CD1c-positive myeloid dendritic cell (primary cell): Measurements from ENCODE around the gene ATP8B3.

Experiments
- DNase-seq: peaks from one replicate; pipeline ENCODE4 v3.0.0-alpha.2; 2016; ENCODE audit errors: extremely low spot score

Gene ATP8B3

DNA sequence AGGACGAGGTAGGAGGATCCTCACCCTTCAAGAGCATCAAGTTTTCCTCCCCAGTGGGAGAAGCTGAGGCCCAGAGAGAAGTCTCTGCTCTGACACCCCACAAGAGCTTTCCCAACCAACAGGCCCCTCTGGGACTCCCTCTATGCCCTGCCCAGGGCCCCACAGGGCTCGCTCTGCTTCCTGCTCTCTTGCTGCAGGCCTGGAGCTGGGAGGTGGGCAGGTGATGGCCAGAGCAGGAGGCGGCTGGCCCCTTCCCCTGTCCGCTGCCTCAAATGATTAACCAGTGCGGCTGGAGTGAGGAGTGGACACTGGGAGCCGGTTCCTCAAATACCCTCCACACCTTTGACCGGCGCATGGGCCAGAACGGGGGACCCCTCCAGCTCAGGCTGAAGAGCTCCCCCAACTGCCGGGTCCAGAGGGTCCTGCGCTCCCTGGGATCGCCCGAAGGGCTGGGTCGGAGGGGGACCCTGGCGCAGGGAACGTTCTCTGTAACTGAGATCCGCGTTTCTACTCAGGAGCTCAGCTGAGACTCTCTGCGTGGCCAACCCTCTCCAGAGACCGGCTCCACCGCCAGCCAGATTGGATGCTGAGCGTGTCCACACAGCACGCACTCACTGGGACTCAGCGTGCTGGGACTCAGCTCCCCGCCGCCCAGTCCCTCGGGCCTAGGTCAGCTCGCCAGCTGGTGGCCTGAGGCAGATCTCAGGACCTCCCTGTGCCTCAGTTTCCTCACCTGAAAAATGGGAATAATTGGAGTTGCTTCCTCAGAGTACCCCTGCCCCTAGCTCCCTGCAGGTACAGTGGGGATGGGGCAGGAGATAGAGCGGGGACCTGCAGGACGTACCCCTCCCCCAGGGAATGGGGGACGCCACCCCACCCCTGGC is 65.4 kb downstream of the ATP8B3 start:
- no peak for DNase-seq

DNA sequence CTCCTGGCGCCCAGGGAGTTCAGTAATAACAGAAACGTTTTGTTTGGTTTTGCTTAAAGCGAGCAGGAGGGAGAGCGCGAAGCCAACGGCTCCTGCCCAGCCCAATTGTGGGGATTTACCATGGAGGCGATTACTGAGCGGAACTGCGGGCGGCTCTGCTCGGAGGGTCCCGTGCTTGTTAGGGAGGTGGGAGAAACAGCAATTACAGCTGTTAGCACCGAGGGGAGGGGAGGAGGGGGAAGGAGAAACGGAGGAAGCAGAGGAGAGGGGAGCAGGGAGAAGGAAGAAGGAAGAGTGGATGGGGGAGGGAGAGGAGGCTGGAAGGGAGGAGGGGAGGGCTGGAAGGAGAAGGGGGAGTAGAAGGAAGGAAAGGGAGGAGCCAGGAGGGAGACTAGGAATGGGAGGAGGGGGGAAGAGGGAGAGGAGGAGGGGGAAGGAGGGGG is 66.5 kb downstream of the ATP8B3 start:
- no peak for DNase-seq

DNA sequence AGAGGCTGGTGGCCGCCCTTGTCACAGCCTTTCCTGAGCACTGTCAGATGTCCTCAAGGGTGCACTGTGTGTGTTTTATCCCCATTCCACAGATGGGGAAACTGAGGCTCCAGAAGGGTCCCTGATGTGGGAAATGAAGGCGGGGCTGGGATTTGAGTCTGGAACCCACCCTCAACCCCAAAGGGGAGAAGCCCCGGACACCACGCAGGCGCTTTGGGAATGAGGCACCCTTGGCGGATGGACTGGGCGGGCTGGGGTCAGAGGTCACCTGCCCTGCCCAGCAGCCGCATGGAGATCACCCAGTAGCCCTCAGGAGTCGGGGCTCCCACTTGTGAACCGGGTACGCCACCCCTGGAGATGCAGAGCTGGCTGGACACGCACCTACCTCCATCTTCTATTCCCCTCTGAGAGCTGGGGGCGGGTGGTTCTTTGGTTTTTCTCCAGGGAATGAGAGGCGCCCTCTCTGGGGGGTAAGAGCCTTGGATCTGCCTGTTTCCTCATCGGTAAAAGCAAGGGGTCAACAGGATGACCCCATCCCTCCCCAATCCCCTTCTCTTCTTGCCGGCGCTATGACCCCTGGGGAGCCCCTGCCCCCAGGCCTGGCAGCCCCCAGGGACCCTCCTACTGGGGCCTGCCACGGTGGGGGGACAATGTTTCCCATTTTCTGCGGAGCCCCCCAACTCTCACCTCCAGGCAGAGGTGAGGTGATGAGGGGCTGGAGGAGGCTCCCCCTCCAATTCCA is 67.1 kb downstream of the ATP8B3 start:
- no peak for DNase-seq

DNA sequence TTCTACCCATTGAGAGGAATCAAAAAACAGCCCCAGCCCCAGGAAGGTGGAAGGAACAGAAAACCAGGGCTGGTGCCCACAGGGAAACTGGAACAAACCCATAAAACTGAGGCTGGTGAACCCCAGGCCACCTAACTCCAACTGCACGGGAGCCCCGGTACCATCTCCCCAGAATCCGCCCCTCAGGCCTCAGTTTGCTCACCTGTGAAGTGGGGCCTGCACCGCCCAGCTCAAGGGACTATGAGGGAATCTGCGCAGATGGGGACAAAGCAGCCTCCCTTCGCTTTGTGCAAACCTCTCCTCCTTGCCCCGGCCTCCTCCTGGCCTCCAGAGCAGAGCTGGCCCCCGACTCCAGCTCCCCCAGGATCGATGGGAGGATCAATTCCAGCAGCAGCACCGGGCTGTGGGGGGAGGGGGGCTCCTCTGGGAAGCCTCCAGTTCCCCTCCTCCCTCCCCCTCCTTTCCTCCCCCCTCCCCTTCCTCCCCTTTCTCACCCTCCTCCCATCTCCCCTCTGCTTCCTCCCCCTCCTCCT is 67.9 kb downstream of the ATP8B3 start:
- DNase-seq, result no peak

DNA sequence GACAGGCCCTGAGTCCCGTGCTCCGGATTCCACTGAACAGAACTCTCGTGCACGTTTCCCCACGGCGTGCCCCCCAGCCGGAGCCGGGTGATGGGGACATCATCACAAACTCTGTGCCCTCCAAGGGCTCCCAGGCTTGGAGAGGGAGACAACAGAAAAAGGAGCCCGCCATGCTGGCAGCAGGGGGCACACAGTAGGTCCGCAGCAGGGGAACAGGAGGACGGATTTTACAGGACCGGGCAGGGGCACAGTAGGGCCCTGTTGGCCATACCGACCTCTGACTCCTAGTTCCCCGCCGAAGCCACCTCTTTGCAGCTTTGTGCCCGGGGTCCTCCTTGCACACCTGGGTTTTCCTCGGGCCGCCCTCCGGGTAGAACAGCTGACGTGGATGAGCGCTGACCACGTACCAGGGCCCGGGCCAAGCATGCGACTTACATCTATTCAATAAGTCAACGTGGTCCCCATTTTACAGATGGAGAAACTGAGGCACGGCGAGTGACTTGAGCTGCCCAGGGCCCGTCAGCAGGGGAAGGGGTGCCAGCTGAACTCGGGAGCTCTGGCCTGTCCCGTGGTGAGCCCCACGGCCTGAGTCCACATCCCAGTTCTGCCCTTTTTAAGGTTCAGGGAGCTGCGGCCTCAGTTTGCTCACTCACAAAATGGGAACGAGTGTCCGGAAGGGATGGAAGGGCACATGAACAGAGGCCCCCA is 68.9 kb downstream of the ATP8B3 start:
- DNase-seq, result no peak

DNA sequence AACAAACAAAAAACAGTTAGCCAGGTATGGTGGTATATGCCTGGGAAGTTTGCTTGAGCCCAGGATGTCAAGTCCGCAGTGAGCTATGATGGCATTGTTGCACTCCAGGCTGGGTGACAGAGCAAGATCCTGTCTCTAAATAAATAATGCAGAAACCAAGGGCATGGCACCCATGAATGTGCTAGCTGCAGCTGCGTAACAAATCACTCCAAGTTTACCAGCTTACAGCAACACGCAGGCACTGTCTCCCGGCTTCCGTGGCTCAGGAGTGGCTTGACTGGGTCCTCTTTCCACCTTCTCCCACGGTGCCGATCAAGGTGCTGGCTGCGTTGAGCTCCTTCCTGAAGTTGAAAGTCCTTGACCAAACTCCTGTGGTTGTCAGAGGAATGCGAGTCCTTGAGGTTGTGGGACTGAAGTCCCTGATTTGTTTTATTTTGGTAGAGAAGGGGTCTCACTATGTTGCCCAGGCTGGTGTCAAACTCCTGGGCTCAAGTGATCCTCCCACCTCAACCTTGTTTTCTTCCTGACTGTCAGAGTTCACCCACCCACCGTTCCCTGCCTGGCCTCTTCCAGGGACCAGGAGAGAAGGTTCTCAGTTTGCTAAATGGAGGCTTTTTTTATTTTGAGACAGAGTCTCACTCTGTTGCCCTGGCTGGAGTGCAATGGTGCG is 72.0 kb downstream of the ATP8B3 start:
- no peak for DNase-seq

DNA sequence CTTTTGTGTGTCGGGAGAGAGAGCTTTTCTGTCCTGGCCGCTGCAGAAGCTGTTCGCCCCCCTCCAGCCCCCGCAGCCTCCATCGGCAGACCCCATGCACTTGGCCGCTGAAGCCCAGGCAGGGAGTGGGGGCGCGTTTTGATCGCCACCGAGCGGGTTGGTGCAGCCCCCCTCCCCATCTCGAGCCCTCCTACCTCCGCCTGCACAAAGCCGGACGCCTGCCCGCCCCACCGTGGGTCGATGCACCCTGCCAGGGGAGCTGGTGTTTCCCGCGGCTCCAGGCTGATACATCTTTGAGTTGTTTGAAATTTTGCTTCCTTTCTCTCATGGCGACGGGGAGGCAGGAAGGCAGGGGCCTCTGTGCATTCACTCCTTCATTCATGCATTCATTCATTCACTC is 75.1 kb downstream of the ATP8B3 start:
- no peak for DNase-seq

DNA sequence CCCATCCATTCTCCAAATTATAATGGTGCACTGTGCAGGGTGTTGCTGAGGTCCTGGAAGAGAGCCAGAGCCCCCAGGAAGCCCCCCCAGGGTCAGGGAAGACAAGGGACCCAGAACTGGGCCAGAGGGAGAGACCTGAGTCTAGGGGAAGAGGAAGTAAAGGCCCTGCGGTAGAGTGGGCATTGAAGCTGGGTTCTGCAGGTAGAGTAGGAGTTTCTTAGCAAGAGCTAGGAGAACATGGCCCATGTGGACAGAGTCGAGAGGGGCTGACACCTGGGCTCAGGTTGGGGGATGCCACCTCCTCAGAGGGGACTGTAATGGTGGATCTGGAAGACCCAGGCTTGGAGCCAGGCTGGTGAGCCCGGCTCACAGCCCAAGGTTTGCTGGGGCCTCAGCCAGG is 75.8 kb downstream of the ATP8B3 start:
- DNase-seq, result no peak

DNA sequence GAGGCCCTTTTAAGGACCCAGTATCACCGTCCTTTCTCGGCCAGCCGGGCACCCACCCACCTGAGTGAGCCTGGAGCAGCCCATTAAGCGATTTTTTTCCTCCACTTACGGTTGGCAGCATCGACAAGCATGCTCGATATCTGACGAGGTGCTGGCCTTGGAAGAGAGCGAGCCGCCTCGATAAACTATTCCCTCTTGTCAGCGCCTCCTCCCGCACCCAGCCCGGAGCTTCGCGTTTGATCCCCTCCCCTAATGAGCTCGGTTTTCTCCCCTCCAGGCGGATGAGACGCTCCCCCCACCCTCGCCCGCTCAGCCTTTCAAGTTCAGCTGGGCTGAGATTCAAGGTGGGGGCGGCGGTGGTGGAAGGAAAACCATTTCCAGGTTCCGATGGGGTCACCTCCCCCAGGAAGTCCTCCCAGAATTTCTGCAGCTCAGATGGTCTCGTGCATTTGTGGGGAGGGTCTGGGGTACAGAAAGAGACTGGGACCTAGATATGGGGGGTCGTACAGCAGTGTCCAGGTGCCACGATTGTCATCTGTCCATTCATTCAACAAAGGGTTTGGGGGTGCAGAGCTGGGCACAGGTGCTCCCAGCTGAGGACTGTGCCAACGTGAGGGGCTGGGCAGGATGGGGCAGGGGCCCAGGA is 77.6 kb downstream of the ATP8B3 start:
- no peak for DNase-seq
